OCI-M2 (cell line): ENCODE measurements around the gene KDM2B.
A peak's percentile ranks its signal among the peaks of the same experiment; 100 is the strongest.

Experiments used
- DNase-seq: peaks from one replicate; lab custom pipeline; 2025; ENCODE audit not compliant: unreplicated experiment; lab: John Stamatoyannopoulos, UW

Gene KDM2B

GRCh38 chr12:121440768-121441167 lies 140.1 kb downstream of the KDM2B start:
- DNase-seq: no peak

- no peak for DNase-seq
These were observed 141.1 kb downstream of the KDM2B start for GRCh38 chr12:121439715-121440114.

- DNase-seq: no peak
These were observed 141.9 kb downstream of the KDM2B start for GRCh38 chr12:121438905-121439304.

GRCh38 chr12:121436706-121437105 lies 144.1 kb downstream of the KDM2B start:
- DNase-seq: no peak

GRCh38 chr12:121432740-121433480 lies 147.9 kb downstream of the KDM2B start:
- no peak for DNase-seq

- DNase-seq: no peak
These were observed 149.9 kb downstream of the KDM2B start for GRCh38 chr12:121430833-121431415.

GRCh38 chr12:121428883-121429282 lies 151.9 kb downstream of the KDM2B start:
- DNase-seq: no peak

- DNase-seq: no peak
These were observed 153.2 kb downstream of the KDM2B start for GRCh38 chr12:121427556-121428050.

- no peak for DNase-seq
These were observed 156.2 kb downstream of the KDM2B start for GRCh38 chr12:121424624-121424975.

- no peak for DNase-seq
These were observed 156.9 kb downstream of the KDM2B start for GRCh38 chr12:121423682-121424623.

GRCh38 chr12:121423253-121423652 lies 157.6 kb downstream of the KDM2B start:
- no peak for DNase-seq

GRCh38 chr12:121420109-121420508 lies 160.7 kb downstream of the KDM2B start:
- DNase-seq: no peak

- no peak for DNase-seq
These were observed 163.0 kb downstream of the KDM2B start for GRCh38 chr12:121417847-121418246.

GRCh38 chr12:121413917-121414316 lies 166.9 kb downstream of the KDM2B start:
- no peak for DNase-seq

- DNase-seq: no peak
These were observed 175.6 kb downstream of the KDM2B start for GRCh38 chr12:121405211-121405610.

- DNase-seq: no peak
These were observed 176.1 kb downstream of the KDM2B start for GRCh38 chr12:121404734-121405133.

- no peak for DNase-seq
These were observed 177.1 kb downstream of the KDM2B start for GRCh38 chr12:121403721-121404120.

GRCh38 chr12:121400332-121401139 lies 180.3 kb downstream of the KDM2B start:
- no peak for DNase-seq

GRCh38 chr12:121399391-121400331 lies 181.2 kb downstream of the KDM2B start, which contains the start of gene RNF34:
Gene RNF34 (plus strand): TSS chr12:121400118. CDS start chr12:121400213, 95 bp downstream.
- DNase-seq: peak; percentile 76

- DNase-seq: no peak
These were observed 182.5 kb downstream of the KDM2B start for GRCh38 chr12:121398355-121398754.
